Cardiac muscle cell (in vitro differentiated cells and primary cell): ENCODE measurements around the gene DMRT2. TPM values are rescaled to one million over a fixed set of nuclear protein-coding genes. Genes with fewer than 3 reads are reported as not detected.

Experiments
- DNase-seq, 2 donors: peaks; one replicate each; pipeline versions ENCODE4 v3.0.0 to v3.0.0-alpha.2; 2010 to 2017; ENCODE audit warnings: low read depth in 1 of 2, low spot score in 1 of 2
- H3K27ac ChIP-seq: fragments of 200-600 bp; sonication (generic); 2 replicates; pipeline ENCODE4 v1.5.1; 2016
- H3K27me3 ChIP-seq: fragments of 200-600 bp; sonication (generic); 2 replicates; pipeline ENCODE4 v1.6.0; 2016; ENCODE audit warnings: control low read depth
- H3K36me3 ChIP-seq: fragments of 200-600 bp; sonication (generic); 2 replicates; pipeline ENCODE4 v1.5.1; 2016; ENCODE audit warnings: control low read depth
- H3K4me1 ChIP-seq: fragments of 200-600 bp; sonication (generic); 2 replicates; pipeline ENCODE4 v1.8.1; 2017; ENCODE audit warnings: low read depth, mild to moderate bottlenecking, mixed run types
- H3K4me3 ChIP-seq: fragments of 200-600 bp; sonication (generic); 2 replicates; pipeline ENCODE4 v1.5.1; 2016; ENCODE audit warnings: mild to moderate bottlenecking
- H3K9me3 ChIP-seq: fragments of 200-600 bp; sonication (generic); 2 replicates; pipeline ENCODE4 v1.5.1; 2017; ENCODE audit warnings: low read depth, mild to moderate bottlenecking, control low read depth
- polyA plus RNA-seq: library from polyadenylated mRNA; unstranded; fragments of >200 nt; fragmentation: Nextera tagmentation; extraction: Ambion mirVana; gene quantifications from 2 replicates; pipeline ENCODE4 v1.2.1, GENCODE V29; 2016
- total RNA-seq: library from RNA; depleted of rRNA; stranded (reverse); fragments of >200 nt; gene quantifications from 2 replicates; pipeline ENCODE4 v1.2.3, GENCODE V29; 2016
- TF ChIP-seq, protein P1 (sequence below): IDR thresholded peaks from 2 replicates; pipeline ENCODE4 v1.5.1; 2012; ENCODE audit warnings: low read depth, mild to moderate bottlenecking, low read length

DMRT2 gene
- not detected in 2 replicates for total RNA-seq
- polyA plus RNA-seq, result not detected in 2 replicates

DNA sequence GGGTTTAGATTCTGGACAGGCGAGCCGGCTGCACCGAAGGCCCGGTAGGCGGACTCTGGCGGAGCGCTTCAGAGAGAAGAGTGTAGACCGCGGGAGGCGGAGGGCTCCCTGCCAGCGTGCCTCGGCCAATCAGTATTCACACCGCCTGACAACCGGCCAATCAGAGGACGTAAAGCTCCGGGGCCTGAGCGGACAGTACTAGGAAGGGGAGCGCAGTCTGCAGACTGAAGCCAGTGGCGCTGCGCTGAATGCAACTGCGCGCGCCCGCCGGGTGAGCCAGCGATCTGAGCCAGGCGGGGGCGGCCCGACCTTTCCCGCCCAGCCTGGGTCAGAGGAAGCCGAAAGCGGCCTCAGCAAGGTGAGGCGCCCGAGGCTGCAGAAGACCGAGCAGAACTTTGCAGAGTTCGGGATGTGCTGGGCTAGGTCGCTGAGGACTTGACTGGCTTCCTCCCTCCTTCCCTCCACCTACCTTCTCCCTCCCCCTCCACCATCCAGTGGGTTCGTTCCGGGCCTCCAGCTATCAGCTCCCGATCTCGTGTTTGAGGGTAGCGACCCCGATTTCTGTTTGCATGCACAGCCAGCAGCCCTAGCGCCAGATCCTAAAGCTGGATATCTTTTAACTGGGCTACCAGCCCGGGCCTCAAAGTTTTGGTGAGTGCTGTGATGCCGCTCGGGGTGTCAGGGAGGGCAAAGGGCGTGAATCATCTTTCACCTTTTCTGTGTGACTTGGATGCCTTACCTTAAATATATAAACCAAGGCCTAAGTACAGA lies at the start of gene DMRT2:
Gene DMRT2 (plus strand): TSS at position 233 of the 771 bp plus-strand sequence. CDS start 1,257 bp downstream, outside the sequence.
- Histone ChIP-seq H3K27ac (no peak within 1 kb of the TSS), H3K36me3 (no peaks in the 10 kb centered on the region), H3K4me1 (no peaks in the 10 kb centered on the region), H3K4me3 (no peak within 1 kb of the TSS), H3K9me3 (no peaks in the 10 kb centered on the region), H3K27me3 (peaks cover 100% of the 10 kb centered on the region)
- DNase-seq, result peak; percentile 81 to 93
- TF ChIP-seq, protein P1, sequence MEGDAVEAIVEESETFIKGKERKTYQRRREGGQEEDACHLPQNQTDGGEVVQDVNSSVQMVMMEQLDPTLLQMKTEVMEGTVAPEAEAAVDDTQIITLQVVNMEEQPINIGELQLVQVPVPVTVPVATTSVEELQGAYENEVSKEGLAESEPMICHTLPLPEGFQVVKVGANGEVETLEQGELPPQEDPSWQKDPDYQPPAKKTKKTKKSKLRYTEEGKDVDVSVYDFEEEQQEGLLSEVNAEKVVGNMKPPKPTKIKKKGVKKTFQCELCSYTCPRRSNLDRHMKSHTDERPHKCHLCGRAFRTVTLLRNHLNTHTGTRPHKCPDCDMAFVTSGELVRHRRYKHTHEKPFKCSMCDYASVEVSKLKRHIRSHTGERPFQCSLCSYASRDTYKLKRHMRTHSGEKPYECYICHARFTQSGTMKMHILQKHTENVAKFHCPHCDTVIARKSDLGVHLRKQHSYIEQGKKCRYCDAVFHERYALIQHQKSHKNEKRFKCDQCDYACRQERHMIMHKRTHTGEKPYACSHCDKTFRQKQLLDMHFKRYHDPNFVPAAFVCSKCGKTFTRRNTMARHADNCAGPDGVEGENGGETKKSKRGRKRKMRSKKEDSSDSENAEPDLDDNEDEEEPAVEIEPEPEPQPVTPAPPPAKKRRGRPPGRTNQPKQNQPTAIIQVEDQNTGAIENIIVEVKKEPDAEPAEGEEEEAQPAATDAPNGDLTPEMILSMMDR, result no peak

GRCh38 chr9:1001838-1002237 lies 48.3 kb upstream of the DMRT2 start:
- no peaks in the 10 kb centered on the region for H3K9me3 ChIP-seq
- no peak for DNase-seq
- no peak overlapping the region for H3K4me3 ChIP-seq
- H3K27ac ChIP-seq, result no peak overlapping the region
- H3K27me3 ChIP-seq, result no peaks in the 10 kb centered on the region
- H3K36me3 ChIP-seq, result no peaks in the 10 kb centered on the region
- H3K4me1 ChIP-seq, result no peaks in the 10 kb centered on the region
- TF ChIP-seq, protein P1, result no peak

DNA sequence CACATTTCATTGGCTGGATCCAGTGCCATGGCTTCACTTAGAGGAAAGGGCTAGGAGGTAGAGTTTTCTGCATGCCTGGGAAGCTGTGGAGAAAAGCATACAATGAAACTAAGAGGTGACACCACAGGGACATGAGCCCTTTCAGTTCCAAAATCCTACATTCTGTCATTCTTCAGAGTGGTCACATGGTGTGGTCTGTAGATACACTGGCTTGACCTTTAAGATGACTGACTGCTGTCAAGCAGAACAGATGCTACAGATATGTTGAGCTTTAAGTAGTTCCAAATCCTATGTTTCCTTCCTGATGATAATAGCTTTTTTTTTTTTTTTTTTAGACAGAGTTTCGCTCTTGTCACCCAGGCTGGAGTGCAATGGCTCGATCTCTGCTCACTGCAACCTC lies 47.5 kb upstream of the DMRT2 start:
- no peaks in the 10 kb centered on the region for H3K36me3 ChIP-seq
- no peaks in the 10 kb centered on the region for H3K4me1 ChIP-seq
- TF ChIP-seq, protein P1, result no peak
- H3K4me3 ChIP-seq, result no peak overlapping the region
- no peak overlapping the region for H3K27ac ChIP-seq
- DNase-seq, result no peak
- no peaks in the 10 kb centered on the region for H3K9me3 ChIP-seq
- no peaks in the 10 kb centered on the region for H3K27me3 ChIP-seq

GRCh38 chr9:1005043-1005667 lies 45.0 kb upstream of the DMRT2 start:
- Histone ChIP-seq H3K27me3 (peaks cover 12% of the 10 kb centered on the region), H3K4me3 (no peak overlapping the region), H3K27ac (no peak overlapping the region), H3K4me1 (no peaks in the 10 kb centered on the region), H3K36me3 (no peaks in the 10 kb centered on the region), H3K9me3 (no peaks in the 10 kb centered on the region)
- TF ChIP-seq, protein P1, result peak; percentile 67
- peak; percentile 72 to 77 for DNase-seq

DNA sequence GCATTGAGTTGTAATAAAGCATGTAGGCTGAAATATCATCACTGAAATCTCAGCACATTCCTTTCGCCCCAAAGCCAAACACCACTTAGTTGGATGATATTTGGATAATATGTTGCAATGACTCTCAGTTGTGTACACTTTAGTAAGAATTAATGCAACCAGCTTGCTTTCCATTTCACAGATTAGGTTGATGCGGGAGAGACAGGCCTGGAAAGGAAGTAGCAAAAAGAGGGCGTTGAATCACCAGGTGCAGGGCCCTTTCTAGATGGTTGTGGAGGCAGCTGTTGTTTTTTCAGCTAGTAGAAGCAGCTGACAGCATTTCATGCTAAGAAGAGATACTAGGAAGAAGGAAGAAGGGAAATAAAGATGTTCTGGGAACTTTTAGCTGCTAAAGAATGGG lies 42.8 kb upstream of the DMRT2 start:
- peaks cover 12% of the 10 kb centered on the region for H3K27me3 ChIP-seq
- no peak overlapping the region for H3K4me3 ChIP-seq
- no peaks in the 10 kb centered on the region for H3K4me1 ChIP-seq
- no peak overlapping the region for H3K27ac ChIP-seq
- TF ChIP-seq, protein P1, result no peak
- no peaks in the 10 kb centered on the region for H3K9me3 ChIP-seq
- H3K36me3 ChIP-seq, result no peaks in the 10 kb centered on the region
- DNase-seq, result no peak
